Transverse colon (tissue), 4 donors: Measurements from ENCODE around the gene CDKL4.

Source experiments
- CTCF ChIP-seq, 5 experiments: fragments of 200-600 bp in 3 of 5; fragments of 450-650 bp in 2 of 5; sonication (generic) in 3 of 5; IDR thresholded peaks; 1 replicate in 2 of 5; 2 replicates in 3 of 5; pipeline ENCODE4 v1.5.1; 2016 to 2017; ENCODE audit warnings: antibody characterized with exemption in 5 of 5, inconsistent platforms in 3 of 5, mild to moderate bottlenecking in 2 of 5, moderate library complexity in 1 of 5
- EP300 ChIP-seq: sonication (generic); formaldehyde crosslinking; IDR thresholded peaks from one replicate; pipeline ENCODE4 v1.6.1; 2017; ENCODE audit warnings: antibody characterized with exemption, low read depth
- POLR2A ChIP-seq: fragments of 450-650 bp; IDR thresholded peaks from one replicate; pipeline ENCODE4 v1.6.1; 2016; ENCODE audit warnings: antibody characterized with exemption, mild to moderate bottlenecking, moderate library complexity
- POLR2AphosphoS5 ChIP-seq, 3 donors: sonication (generic); formaldehyde crosslinking; IDR thresholded peaks; one replicate each; pipeline ENCODE4 v1.6.1; 2016; ENCODE audit warnings: antibody characterized with exemption in 3 of 3

- TF ChIP-seq POLR2AphosphoS5 (IDR thresholded peaks at IDR 0.05): no peak
- no peak for TF ChIP-seq CTCF (IDR thresholded peaks at IDR 0.05)
- TF ChIP-seq EP300: no peak
- no peak for TF ChIP-seq POLR2A
Measured at GRCh38 chr2:39269941-39270340, 26.2 kb upstream of the CDKL4 start.
